GM20000 (cell line): Measurements from ENCODE around the gene MTA2.
"Not testable (repeated sequence)": the region's sequence is repeated elsewhere in the genome, so short reads cannot be mapped to it uniquely, and the experiment has no call there.

Experiments used
- DNase-seq: peaks from one replicate; pipeline ENCODE4 v3.0.0; 2012; ENCODE audit warnings: low spot score
- CTCF ChIP-seq: IDR thresholded peaks from 2 replicates; pipeline ENCODE4 v1.5.1; 2012; ENCODE audit warnings: mild to moderate bottlenecking, control low read depth; ENCODE audit errors: extremely low read depth, missing control alignments

Gene MTA2

DNA sequence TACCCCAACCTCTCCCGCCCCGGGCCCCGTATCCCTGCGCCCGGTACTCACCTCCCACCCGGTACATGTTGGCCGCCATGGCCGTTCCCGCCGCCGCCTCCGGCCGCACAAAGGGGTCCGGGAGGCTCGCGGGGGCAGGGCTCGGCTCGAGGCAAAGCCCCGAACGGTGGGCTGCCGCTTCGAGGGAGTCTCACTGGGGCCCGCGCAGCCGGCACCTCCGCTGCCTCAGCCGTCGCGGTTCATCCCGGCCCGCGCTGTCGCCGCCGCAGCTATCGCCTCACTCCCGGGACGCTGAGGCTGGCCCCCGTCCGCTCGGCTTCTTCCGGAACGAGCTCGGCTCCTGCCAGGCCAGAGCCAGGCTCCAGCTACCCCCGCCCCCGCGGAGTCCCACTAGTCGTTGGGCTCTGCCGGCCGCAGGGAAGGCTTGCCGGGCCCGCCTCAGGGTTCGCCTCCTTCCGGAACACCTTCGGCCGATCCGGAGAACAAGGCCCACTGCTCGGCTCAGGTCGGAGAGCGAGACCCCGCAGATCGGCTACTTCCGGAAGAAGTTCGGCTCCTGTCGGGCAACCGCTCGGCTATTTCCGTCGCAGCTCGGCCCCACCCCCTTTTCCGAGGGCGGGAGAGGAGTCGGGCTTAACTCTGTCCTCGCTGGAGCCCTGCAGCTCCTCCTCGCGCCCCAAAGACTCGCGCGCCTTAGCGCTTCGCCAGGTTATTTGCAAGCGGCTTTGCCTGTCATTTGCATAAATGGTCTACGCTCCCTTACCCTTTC is at the start of gene MTA2:
Gene MTA2 (minus strand): TSS at position 494 of the 769 bp plus-strand sequence. CDS start 415 bp downstream, at position 79.
- TF ChIP-seq CTCF = no peak
- peak; percentile 99 for DNase-seq

DNA sequence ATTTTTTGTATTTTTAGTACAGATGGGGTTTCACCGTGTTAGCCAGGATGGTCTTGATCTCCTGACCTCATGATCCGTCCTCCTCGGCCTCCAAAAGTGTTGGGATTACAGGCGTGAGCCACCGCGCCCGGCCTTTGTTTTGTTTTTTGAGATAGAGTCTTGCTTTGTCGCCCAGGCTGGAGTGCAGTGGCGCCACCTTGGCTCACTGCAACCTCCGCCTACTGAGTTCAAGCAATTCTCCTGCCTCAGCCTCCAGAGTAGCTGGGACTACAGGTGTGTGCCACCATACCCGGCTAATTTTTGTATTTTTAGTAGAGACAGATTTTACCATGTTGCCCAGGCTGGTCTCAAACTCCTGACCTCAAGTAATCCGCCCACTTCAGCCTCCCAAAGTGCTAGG is 48.6 kb upstream of the MTA2 start:
- DNase-seq = not testable (repeated sequence)

DNA sequence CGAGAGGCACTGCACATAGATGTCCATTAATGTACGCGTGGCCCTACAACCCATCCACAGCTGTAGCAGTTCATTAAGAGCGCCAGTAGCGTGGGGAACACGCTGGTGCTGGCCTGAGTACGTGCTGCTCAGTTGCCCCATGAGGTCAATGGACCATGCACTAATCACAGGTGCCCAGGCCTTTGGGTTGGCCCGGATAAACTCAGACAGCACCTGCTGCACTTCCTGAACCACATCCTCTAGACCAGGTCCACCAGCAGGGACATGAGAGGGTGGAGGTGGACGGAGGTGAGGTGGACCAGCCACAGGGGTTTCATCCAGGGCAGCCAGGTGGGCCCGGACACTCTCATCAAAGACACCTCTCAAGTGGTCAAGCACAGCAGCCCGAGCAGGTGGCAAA is 47.8 kb upstream of the MTA2 start:
- TF ChIP-seq CTCF = no peak
- DNase-seq = no peak

GRCh38 chr11:62648967-62649364 is 47.3 kb upstream of the MTA2 start:
- DNase-seq = no peak
- no peak for TF ChIP-seq CTCF

DNA sequence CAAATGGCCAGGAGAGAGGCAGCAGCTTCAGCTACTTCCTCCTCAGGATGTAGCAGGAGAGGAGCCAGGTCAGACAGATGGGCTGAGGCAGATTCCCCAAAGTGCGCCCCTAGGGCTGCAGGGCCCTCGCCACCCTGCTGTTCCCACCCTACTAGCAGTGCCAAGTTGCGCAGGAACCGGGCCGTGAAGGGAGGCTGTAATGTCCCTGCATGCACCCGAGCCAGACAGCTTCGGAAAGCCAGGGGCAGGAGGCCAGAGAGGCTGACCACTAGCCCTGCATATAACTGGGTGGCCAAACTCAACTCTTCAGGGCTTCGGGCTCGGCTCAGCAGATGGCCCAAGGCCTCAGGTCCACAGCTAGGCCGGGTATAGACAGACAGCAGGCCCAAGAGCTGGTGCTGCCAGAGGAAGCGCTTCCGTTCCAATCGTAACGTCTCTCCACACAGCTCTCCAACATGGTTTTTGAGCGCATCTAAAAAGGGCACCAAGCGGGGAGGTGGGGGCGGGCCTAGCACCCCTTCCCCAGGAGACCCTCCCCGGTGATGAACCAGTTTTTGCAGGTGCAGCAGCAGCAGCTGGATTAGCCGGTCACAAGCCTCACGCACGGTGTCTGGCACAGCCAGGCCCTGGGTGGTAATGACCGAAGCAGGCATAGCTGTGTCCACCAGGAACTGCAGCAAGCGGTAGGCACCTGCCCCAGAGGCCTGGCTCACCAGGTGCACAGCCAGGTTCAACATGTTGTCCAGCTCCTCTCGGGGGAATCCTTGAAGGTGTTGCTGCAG is 46.7 kb upstream of the MTA2 start:
- TF ChIP-seq CTCF = no peak
- DNase-seq = no peak

- no peak for TF ChIP-seq CTCF
- no peak for DNase-seq
These were observed 45.9 kb upstream of the MTA2 start for GRCh38 chr11:62647609-62648005.

GRCh38 chr11:62646825-62647608 is 45.4 kb upstream of the MTA2 start:
- DNase-seq = no peak
- TF ChIP-seq CTCF = no peak
